ENCODE measurements around the gene HNF1A.

The HNF1A gene

GRCh38 chr12:120978296-120979219 is at the start of gene HNF1A:
Gene HNF1A (plus strand): TSS chr12:120978543. CDS start chr12:120978769, 226 bp downstream.
- no peak for DNase-seq (ENCODE audit: low read depth)
- no peak within 1 kb of the TSS for H3K4me3 ChIP-seq (ENCODE audit: low read length)
- TF ChIP-seq, protein P1, sequence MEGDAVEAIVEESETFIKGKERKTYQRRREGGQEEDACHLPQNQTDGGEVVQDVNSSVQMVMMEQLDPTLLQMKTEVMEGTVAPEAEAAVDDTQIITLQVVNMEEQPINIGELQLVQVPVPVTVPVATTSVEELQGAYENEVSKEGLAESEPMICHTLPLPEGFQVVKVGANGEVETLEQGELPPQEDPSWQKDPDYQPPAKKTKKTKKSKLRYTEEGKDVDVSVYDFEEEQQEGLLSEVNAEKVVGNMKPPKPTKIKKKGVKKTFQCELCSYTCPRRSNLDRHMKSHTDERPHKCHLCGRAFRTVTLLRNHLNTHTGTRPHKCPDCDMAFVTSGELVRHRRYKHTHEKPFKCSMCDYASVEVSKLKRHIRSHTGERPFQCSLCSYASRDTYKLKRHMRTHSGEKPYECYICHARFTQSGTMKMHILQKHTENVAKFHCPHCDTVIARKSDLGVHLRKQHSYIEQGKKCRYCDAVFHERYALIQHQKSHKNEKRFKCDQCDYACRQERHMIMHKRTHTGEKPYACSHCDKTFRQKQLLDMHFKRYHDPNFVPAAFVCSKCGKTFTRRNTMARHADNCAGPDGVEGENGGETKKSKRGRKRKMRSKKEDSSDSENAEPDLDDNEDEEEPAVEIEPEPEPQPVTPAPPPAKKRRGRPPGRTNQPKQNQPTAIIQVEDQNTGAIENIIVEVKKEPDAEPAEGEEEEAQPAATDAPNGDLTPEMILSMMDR (IDR thresholded peaks at IDR 0.05; ENCODE audit: insufficient read depth, low read depth, low read length, missing control alignments), result no peak

GRCh38 chr12:120928864-120929652 is 49.3 kb upstream of the HNF1A start:
- DNase-seq (ENCODE audit: low read depth), result peak; percentile 94
- TF ChIP-seq, protein P1 (IDR thresholded peaks at IDR 0.05; ENCODE audit: insufficient read depth, low read depth, low read length, missing control alignments), result no peak
- H3K4me3 ChIP-seq (ENCODE audit: low read length), result no peak overlapping the region

DNA sequence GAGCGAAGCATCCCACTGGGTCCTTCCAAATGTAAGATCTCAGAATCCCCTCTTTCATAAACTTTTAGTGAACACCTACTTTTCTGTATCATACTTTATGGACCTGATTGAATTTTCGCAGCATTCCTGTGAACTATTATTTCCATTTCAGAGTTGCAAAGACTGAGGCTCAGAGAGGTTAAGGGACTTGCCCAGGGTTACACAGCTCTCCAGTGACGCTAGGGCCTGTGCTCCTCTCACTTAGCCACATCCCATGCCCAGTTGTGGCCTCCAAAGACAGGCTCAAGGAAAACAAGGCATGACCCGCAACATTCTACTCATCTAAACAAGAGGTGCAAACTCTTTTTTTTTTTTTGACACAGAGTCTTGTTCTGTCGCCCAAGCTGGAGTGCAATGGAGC is 48.3 kb upstream of the HNF1A start:
- TF ChIP-seq, protein P1 (IDR thresholded peaks at IDR 0.05; ENCODE audit: insufficient read depth, low read depth, low read length, missing control alignments), result no peak
- no peak overlapping the region for H3K4me3 ChIP-seq (ENCODE audit: low read length)
- DNase-seq (ENCODE audit: low read depth), result no peak

- TF ChIP-seq, protein P1 (IDR thresholded peaks at IDR 0.05; ENCODE audit: insufficient read depth, low read depth, low read length, missing control alignments), result no peak
These were observed 46.3 kb upstream of the HNF1A start for GRCh38 chr12:120932058-120932457.

DNA sequence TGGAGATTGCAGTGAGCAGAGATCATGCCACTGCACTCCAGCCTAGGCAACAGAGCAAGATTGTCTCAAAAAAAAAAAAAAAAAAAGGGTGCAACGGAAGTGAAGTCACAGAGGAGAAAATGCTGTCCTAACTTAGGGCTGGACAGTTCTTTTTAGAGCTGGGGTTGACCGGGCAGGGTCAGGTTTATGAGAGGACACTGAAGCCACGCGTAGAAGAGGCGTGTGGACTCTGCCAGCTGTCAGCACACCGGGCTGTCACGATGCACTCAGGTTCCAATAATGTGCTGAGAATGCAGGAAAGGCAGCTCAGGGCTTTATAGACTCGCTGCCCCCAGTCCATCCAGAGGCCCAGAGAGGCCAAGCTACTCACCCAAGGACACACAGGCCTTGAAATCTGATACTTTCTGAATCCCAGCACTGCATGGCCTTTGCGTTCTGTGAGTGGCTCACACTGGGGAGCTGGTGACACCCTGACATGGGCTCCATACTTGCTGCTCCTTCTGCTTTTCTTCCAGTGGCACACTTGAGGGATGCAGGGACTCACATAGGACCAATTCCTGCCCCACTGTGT is 45.3 kb upstream of the HNF1A start:
- DNase-seq (ENCODE audit: low read depth), result no peak
- TF ChIP-seq, protein P1 (IDR thresholded peaks at IDR 0.05; ENCODE audit: insufficient read depth, low read depth, low read length, missing control alignments), result no peak
- H3K4me3 ChIP-seq (ENCODE audit: low read length), result no peak overlapping the region

More at GRCh38 chr12:120932058-120932457, 46.3 kb upstream of the HNF1A start:
- H3K4me3 ChIP-seq (ENCODE audit: low read length), result no peak overlapping the region
- no peak for DNase-seq (ENCODE audit: low read depth)

DNA sequence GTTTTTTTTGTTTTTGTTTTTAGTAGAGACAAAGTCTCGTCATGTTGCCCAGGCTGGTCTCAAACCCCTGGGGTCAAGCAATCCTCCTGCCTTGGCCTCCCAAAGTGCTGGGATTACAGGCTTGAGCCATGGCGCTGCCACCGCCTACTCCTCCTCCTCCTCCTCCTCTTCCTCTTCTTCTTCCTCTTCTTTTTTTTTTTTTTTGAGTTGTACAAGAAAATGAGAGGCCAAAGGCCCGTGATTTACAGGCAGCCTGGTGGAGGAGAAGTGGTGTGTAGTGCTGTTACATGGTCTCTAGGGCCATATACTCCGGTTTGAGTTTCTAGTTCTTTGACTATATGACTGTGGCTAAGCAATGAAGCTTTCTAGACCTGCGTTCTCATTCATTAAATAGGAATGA is 44.6 kb upstream of the HNF1A start:
- DNase-seq (ENCODE audit: low read depth), result no peak
- no peak overlapping the region for H3K4me3 ChIP-seq (ENCODE audit: low read length)
- TF ChIP-seq, protein P1 (IDR thresholded peaks at IDR 0.05; ENCODE audit: insufficient read depth, low read depth, low read length, missing control alignments), result no peak

All from epithelial cell of esophagus (primary cell).